GM18951 (cell line): ENCODE results near the gene HNRNPLL.
"Not testable (repeated sequence)": the region's sequence is repeated elsewhere in the genome, so short reads cannot be mapped to it uniquely, and the experiment has no call there.

ENCODE experiments used
- POLR2A ChIP-seq: IDR thresholded peaks from 4 replicates; pipeline ENCODE4 v1.6.1; 2011; ENCODE audit warnings: mild to moderate bottlenecking; ENCODE audit not compliant: insufficient read length, insufficient read depth; ENCODE audit errors: extremely low read depth
- in situ Hi-C: fragments of 300-500 bp; cut with MboI; formaldehyde crosslinking; loops from one replicate; pipeline ENCODE4 v1.12.0; 2022; ENCODE audit warnings: low sequenced_read_pairs, mixed read lengths, inconsistent platforms; ENCODE audit not compliant: unreplicated experiment

HNRNPLL gene

DNA sequence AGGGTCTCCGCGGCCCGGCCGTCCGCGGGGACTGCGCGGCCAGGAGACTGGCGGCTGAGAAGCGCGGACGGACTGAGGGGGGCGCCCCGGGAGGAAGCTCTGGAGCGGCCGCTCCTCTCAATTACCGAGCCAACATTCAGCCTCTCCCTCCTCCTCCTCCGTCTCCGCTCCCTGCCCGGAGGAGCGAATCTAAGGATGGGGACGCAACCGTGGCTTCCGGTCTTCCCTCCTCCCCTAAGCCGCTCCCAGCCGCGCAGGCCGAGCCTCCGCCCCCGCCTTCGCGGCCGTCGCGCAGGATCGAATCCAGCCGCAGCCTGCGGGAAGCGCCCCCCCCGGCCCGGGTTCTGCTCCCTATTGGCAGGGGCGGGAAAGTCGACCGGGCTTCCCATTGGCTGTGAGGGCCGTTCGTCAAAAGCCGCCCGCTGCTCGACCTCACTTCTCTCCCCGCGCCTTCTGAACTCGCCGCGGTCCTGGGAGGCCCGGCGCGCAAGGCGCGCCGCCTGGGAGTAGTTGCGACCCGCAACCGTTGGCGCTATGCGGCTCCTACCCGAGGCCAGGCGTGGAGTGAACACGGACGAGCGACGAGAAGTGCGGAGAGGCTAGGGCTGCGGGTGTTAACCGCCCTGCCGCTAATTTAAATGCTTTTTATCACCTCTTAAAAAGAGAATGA is at the start of gene HNRNPLL:
Gene HNRNPLL, minus strand, starts transcription at position 197 of the 670 bp plus-strand sequence. CDS start 302 bp downstream, outside the sequence.
- in situ Hi-C loops: loop anchor here (10.0 kb wide), 1 partner anchor 142 kb away; no protein-coding TSS in a partner anchor
- peak; percentile 51 for TF ChIP-seq POLR2A

DNA sequence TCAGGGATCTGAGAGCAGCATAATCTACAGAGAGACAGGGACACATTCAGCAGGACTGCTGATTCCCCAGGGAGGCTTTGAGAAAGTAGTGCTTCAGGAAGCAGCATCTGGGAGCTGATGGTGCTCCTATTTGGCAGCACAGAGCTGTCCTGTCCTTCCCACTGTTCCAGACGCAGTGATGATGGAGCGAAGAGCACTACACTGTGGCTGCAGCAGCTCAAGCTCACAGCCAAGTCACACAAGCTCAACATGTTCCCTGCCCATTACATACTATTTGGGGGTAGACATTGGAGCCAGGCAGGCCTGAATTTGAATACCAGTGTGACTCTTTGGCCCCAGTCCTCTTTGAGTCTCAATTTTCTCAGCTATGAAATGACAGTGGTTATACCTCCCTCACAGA is 48.0 kb upstream of the HNRNPLL start:
- no peak for TF ChIP-seq POLR2A
- in situ Hi-C loops: no loop called here

DNA sequence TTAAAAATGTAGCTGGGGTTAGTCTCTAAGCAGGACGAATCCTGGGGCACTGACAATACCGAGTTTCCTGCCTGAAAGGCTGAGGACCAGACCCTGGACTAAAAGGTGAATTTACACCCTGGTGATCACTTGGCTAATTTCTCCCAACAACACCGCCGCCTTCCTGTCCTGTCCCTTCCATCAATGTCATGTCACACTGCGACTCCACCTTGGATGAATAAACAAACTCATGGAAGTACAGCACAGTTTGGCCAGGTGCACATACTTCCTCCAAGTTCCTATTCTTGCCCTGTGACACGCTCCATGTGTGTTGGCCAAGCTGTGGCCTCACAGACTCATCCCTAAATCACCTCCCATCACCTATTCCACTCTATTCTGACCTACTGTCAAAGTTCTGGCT is 47.3 kb upstream of the HNRNPLL start:
- TF ChIP-seq POLR2A: no peak
- in situ Hi-C loops: no loop called here

DNA sequence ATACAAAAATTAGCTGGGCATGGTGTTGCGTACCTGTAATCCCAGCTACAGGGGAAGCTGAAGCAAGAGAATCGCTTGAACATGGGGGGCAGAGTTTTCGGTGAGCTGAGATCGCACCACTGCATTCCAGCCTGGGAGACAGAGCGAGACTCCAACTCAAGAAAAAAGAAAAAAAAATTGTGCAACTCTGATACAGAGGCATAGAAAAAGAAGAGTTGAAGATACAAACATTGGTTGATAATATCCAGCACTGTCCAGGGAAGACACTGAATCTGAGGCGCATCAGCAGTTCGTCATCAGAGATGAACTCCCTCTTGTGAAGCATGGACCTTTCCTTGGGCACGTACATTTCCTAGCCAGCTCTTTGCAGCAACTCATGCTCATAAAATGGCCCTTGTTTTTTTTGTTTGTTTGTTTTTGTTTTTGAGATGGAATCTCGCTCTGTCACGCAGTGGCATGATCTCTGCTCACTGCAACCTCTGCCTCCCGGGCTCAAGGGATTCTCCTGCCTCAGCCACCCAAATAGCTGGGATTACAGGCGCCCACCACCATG is 46.5 kb upstream of the HNRNPLL start:
- in situ Hi-C loops: no loop called here
- no peak for TF ChIP-seq POLR2A

DNA sequence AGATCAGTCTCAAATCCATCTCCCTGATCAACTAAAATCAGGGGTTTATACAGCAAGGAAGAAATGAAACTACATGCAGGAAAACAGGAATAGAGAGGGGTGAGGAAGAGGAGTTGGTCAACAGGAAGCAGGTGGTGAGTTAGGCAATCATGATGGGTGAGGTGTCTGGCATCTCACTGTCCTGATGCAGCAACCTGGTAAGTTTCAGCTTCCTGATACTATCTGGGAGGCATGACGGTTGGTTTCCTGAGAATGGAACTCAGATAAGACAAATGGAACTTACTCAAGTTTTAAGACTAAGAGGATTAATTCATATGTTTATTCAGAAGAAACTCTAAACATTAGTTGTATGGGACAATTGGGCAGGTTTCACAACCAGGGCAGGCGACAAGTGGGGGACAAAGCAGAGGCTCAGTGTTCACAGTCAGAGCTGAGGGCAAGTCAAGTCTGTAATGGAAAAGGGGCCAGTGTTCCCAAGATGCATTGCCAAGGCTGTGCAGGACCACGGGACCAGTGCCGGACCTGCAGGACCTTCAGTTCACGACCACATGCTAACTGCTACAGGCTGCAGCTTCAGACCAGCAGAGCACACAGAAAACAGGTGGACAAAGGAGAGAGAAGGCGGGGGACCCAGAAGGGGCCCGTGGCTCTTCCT is 45.5 kb upstream of the HNRNPLL start:
- TF ChIP-seq POLR2A: no peak
- in situ Hi-C loops: no loop called here

DNA sequence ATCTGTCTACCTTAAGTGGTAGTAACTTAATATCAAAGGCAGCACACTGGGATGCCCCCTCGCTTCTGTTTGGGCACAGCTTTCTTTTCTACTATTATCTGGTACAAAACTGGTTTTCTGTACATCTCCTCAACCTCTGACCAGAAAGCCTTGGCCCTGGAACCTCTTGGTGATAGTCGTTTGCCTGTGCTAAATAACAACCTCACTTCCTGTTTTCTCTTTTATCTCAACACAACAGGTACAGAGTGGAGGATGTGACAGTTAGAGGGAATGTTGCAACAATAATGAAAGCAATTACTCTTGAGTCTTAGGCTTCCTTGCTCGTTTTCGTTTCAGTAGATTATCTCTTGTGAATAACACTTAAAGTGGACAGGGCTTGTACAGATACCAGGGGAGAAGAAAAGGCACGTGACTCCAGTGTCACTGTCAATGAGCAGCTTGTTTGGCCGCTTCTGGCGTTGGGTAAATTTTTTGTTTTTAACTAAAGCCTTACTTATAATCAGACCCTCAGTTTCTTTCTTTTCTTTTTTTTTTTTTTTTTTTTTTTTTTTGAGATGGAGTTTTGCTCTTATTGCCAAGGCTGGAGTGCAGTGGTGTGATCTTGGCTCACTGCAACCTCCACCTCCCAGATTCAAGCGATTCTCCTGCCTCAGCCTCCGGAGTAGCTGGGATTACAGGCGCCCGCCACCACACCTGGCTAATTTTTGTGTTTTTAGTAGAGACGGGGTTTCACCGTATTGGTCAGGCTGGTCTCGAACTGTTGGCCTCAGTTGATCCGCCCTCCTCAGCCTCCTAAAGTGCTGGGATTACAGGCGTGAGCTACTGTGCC is 41.2 kb upstream of the HNRNPLL start:
- in situ Hi-C loops: not testable (repeated sequence)

DNA sequence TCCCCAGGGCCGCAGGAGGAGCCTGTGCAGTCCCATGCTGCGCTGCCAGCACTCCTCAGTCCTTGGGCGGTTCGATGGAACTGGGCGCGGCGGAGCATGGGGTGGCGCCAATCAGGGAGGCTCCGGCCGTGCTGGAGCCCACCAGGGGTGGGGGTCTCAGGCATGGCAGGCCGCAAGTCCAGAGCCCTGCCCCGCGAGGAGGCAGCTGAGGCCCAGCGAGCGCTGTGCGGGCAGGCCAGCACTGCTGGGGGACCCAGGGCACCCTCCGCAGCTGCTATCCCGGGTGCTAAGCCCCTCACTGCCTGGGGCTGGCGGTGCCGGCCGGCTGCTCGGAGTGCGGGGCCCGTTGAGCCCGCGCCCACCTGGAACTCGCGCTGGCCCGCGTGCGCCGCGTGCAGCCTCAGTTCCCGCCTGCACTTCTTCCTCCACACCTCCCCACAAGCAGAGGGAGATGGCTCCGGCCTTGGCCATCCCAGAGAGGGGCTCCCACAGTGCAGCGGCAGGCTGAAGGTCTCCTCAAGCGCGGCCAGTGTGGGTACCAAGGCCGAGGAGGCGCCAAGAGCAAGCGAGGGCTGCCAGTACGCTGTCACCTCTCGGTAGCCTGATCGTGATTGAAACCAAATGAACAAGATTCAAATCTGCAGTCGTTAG is 40.4 kb upstream of the HNRNPLL start:
- in situ Hi-C loops: no loop called here
- TF ChIP-seq POLR2A: no peak

DNA sequence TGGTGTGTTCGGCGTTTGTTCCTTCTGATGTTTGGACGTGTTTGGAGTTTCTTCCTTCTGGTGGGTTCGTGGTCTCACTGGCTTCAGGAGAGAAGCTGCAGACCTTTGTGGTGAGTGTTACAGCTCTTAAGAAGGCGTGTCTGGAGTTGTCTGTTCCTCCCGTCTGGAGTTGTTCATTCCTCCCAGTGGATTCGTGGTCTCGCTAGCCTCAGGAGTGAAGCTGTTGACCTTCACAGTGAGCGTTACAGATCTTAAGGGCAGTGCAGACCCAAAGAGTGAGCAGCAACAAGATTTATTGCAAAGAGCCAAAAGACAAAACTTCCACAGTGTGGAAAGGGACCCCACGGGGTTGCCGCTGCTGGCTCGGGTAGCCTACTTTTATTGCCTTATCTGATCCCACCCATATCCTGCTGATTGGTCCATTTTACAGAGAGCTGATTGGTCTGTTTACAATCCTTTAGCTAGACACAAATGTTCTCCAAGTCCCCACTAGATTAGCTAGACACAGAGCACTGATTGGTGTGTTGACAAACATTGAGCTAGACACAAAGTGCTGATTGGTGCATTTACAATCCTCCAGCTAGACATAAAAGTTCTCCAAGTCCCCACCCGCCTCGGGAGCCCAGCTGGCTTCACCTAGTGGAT is 39.8 kb upstream of the HNRNPLL start:
- in situ Hi-C loops: not testable (repeated sequence)

DNA sequence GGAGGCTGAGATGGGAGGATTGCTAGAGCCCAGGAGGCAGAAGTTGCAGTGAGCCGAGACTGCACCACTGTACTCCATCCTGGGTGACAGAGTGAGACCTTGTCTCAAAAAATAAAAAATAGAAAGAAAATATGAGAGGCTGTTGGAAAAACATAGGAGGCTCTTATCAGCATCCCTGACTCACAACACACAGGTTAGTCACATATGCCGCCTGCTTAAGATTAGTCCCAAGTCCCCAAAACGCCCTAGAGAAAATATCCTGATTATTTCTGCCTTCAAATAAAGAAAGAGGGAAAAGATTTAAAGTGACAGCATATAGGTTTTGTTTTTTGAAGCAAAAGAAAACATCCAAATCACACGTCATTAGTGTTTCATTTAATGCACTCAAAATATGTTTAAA is 33.3 kb upstream of the HNRNPLL start:
- TF ChIP-seq POLR2A: no peak
- in situ Hi-C loops: no loop called here

DNA sequence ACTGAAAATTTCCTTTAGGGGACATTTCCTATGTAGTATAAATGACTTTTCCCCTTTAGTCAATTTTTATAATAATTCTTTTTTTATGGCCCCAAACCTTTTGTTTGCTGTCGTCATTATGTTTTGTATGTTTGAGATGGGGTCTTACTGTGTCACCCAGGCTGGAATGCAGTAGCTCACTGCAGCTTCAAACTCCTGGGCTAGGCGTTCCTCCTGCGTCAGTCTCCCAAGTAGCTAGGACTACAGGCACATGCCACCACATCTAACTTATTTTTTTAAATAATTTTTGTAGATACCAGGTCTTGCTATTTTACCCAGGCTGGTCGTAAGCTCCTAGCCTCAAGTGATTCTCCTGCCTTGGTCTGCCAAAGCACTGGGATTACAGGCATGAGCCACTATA is 32.4 kb upstream of the HNRNPLL start:
- no peak for TF ChIP-seq POLR2A
- in situ Hi-C loops: no loop called here

DNA sequence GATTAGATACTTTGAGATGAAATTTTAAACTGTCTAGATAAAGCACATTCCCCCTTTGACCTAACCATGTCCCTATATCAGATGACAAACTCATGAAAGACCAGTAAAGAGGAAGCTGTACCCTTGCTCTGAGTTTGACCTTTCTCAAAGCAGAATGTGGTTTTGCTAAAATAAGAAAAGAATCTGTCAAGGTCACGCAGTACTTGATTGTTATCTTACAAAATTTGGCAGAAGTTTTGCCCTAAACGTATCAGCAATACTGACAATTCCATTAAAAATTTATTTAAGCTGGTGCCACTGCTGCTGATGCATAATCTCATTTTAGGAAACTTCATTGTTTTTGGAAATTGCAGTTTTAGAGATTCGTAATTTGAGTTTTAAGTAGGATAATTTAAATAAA is 32.0 kb upstream of the HNRNPLL start:
- in situ Hi-C loops: no loop called here
- TF ChIP-seq POLR2A: no peak

DNA sequence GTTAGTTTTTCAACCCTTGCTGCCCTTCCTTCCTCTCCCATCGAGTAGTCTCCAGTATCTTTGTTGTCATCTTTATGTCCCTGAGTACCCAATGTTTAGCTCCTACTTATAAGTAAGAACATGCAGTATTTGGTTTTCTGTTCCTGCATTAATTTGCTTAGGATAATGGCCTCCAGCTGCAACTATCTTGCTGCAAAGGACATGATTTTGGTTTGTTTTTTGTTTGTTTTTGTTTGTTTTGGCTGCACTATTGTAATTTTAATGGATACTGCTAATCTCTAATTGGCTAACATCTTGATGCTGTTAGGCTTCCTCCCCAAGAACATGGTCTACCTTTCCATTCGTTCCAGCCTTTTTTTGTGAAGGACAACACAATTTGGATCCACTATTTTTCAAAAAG is 31.2 kb upstream of the HNRNPLL start:
- TF ChIP-seq POLR2A: no peak
- in situ Hi-C loops: no loop called here

DNA sequence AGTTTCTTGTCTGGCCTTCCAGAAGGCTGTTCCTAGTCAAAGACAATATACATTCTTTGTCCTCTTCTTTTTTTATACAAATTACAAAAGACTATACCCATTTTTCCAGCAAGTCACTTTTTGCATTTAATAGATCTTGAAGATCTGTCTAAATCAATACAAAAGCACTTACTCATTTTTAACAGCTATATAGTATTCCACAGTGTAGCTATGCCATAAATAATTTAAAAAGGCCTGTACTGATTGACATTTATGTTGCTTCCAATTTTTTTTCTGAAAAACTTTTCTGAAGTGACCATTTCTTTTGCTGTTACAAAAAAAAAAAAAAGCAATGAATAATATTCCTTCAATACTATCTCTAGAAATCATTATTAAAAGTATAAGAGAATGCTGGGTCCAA is 30.3 kb upstream of the HNRNPLL start:
- in situ Hi-C loops: no loop called here
- no peak for TF ChIP-seq POLR2A
